SJCRH30 (cell line): Measurements from ENCODE around the gene NSD2. TPM values are rescaled to one million over a fixed set of nuclear protein-coding genes. Genes with fewer than 3 reads are reported as not detected.
"Not testable (repeated sequence)": the region's sequence is repeated elsewhere in the genome, so short reads cannot be mapped to it uniquely, and the experiment has no call there.

Source experiments
- DNase-seq, 2 experiments: peaks; one replicate each; pipeline ENCODE4 v3.0.0-alpha.2; 2015 to 2020
- H3K27ac ChIP-seq: fragments of 250-450 bp; sonication (Bioruptor Pico); 2 replicates; pipeline ENCODE4 v1.5.1; 2020; ENCODE audit warnings: mild to moderate bottlenecking, moderate library complexity
- H3K27me3 ChIP-seq: fragments of 250-450 bp; sonication (Bioruptor Pico); 2 replicates; pipeline ENCODE4 v1.5.1; 2020; ENCODE audit warnings: mild to moderate bottlenecking, moderate library complexity
- H3K36me3 ChIP-seq: fragments of 250-450 bp; sonication (Bioruptor Pico); 2 replicates; pipeline ENCODE4 v1.5.1; 2020; ENCODE audit warnings: mild to moderate bottlenecking, moderate library complexity
- H3K4me1 ChIP-seq: fragments of 250-450 bp; sonication (Bioruptor Pico); 2 replicates; pipeline ENCODE4 v1.5.1; 2020; ENCODE audit warnings: mild to moderate bottlenecking, moderate library complexity
- H3K4me3 ChIP-seq: fragments of 250-450 bp; sonication (Bioruptor Pico); 2 replicates; pipeline ENCODE4 v1.5.1; 2020; ENCODE audit warnings: mild to moderate bottlenecking, moderate library complexity
- H3K9me3 ChIP-seq: fragments of 250-450 bp; sonication (Bioruptor Pico); replicated peaks from 2 replicates; pipeline ENCODE4 v1.5.1; 2020; ENCODE audit warnings: mild to moderate bottlenecking, moderate library complexity
- total RNA-seq: library from RNA; depleted of rRNA; stranded (reverse); fragments of >200 nt; shearing (Covaris generic); gene quantifications from 2 replicates; pipeline ENCODE4 v1.2.3, GENCODE V29; 2014

Gene NSD2
- total RNA-seq, 1 experiment from 2014 or later, result 138 TPM

DNA sequence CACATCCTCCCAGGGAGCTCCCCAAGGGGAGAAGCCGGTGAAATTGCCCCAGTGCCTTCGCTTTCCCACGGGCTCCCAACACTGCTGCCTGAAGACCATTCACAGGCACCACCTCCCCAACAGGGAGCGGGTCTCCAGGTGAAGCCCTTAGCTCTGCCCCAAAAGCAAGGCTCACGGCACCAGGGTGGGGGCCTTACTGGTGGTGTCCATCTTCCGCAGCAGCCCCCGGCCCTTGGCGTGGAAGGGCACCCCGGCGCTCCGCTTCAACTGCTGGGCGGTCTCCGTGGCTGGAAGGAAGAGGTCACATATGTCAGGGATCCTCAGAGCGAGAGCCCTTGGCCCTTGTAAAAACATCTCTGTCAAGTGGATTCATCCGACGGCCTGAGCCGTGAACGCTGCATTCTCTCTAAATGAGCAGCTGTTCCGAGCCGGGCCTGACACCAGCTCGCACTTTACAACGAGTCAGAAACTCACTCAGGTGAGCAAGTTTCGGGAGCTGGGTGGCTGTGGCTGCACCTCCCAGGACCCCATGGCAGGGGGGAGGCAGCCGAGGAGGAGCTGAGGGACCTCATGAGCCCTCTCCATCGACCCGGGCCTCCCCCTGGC lies 116.6 kb downstream of the NSD2 start:
- Histone ChIP-seq H3K27ac (no peak overlapping the region), H3K36me3 (peaks cover 52% of the 10 kb centered on the region), H3K4me3 (no peak overlapping the region), H3K9me3 (no peaks in the 10 kb centered on the region), H3K27me3 (no peaks in the 10 kb centered on the region), H3K4me1 (no peaks in the 10 kb centered on the region)
- no peak for DNase-seq

DNA sequence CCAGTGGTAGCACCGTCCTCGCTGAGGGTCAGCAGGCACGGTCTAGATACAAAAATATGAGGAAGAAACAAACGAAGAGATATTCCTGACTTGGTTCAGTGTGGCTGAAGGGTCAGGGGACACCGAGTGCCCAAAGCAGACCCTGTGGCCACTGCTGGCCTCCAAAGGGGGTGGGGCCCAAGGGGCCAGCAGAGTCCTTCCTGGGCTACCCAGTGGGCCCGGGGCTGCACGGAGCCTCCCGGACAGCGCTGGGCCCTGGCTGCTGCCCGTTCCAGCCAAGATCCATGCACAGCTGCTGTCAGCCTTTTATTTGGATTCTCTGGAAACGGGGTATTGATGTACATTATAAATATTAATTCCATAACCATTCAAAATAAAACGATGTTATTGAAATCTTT lies 117.1 kb downstream of the NSD2 start:
- no peaks in the 10 kb centered on the region for H3K9me3 ChIP-seq

DNA sequence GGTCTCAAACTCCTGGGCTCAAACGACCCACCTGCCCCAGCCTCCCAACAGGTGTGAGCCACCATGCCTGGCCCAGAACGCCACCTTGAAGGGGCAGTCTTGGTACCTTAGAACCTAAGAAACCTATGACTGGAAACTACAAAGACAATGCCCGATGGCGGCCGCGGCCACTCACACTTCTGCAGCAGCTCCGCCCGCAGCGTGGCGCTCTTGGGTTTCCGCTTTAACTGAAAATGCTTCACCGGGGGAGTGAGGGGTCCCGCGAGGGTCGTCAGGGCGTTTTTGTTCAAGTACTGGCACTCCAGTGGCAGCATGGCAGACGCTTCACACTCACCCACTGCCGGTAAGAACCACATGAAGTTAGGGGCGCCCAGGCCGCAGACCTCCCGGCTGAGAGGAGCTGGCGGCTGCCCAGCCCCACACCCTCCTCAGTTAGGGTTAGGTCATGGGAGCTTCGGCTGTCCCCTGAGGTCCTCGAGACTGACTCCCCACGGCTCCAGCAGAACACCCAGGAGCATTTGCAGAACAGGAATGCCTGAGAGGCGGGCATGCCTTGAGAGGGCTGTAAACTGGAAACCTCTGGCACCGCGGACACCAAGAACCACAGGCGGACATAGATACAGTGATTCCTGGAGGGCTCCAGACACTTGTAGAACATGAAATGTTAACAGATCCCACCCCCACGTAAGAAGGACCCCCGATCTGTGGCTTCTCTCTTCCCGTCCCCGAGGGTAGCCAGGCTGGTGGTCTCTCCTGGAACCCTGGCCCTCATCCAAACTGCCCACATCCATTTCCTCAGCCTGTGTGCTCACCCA lies 118.5 kb downstream of the NSD2 start:
- H3K9me3 ChIP-seq, result no peaks in the 10 kb centered on the region
- H3K4me3 ChIP-seq, result no peak overlapping the region
- H3K27me3 ChIP-seq, result no peaks in the 10 kb centered on the region
- no peak for DNase-seq
- no peak overlapping the region for H3K27ac ChIP-seq
- peaks cover 32% of the 10 kb centered on the region for H3K36me3 ChIP-seq
- H3K4me1 ChIP-seq, result no peaks in the 10 kb centered on the region

More for the DNA sequence above, 117.1 kb downstream of the NSD2 start:
- H3K4me3 ChIP-seq, result no peak overlapping the region
- no peaks in the 10 kb centered on the region for H3K27me3 ChIP-seq
- peaks cover 47% of the 10 kb centered on the region for H3K36me3 ChIP-seq
- H3K4me1 ChIP-seq, result no peaks in the 10 kb centered on the region
- no peak overlapping the region for H3K27ac ChIP-seq
- DNase-seq, result no peak

DNA sequence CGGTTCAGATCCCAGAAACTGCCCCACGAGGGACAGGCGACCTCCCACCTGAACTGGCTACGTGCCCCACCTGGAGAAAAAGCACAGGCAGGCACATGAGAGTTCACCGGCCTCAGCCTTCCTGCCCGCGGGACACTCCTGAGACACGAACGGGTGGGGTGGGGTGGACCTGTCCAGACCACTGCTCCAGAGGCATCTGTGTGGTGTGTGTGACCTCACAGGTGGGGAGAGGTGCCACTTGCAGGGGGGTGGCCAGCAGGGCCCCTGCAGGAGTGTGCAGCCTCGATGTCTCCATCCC lies 119.1 kb downstream of the NSD2 start:
- Histone ChIP-seq H3K27ac (no peak overlapping the region), H3K27me3 (no peaks in the 10 kb centered on the region), H3K36me3 (peaks cover 27% of the 10 kb centered on the region), H3K4me3 (no peak overlapping the region), H3K9me3 (no peaks in the 10 kb centered on the region), H3K4me1 (no peaks in the 10 kb centered on the region)
- no peak for DNase-seq

DNA sequence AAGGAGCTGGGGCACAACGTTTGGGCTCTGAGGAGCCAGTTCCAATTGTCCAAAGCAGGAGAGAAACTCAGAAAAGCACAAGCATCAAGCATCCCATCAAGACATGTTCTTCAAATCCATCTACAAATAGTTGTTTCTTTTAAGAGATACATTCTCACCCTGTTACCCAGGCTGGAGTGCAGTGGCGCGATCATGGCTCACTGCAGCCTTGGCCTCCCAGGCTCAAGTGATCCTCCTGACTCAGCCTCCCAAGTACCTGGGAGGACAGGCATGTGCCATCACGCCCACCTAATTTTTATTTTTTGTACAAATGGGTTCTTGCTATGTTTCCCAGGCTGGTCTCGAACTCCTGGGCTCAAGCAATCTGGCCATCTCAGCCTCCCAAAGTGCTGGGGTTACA lies 119.5 kb downstream of the NSD2 start:
- Histone ChIP-seq H3K4me3 (no peak overlapping the region), H3K9me3 (no peaks in the 10 kb centered on the region), H3K27ac (no peak overlapping the region), H3K4me1 (no peaks in the 10 kb centered on the region), H3K27me3 (no peaks in the 10 kb centered on the region), H3K36me3 (peaks cover 23% of the 10 kb centered on the region)
- no peak for DNase-seq

DNA sequence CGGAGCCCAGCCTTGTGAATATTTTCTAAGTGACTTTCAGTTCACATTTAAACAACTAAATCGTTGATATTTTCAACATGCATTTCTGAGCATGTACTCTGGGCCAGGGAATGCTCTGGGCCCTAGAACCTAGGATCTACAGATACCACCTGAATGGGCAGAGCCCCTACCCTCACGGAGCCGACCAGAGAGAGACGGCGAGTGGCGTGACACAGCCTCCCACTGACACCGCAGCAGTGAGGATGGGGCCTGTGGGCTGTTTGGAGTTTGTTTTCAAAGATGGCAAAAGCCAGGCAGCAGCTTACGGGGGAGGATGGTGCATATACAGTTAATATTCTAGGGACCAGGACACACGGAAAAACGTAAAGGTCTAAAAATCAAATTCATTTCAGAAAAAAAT lies 119.9 kb downstream of the NSD2 start:
- Histone ChIP-seq H3K36me3 (peaks cover 19% of the 10 kb centered on the region), H3K4me1 (no peaks in the 10 kb centered on the region), H3K27ac (no peak overlapping the region), H3K27me3 (no peaks in the 10 kb centered on the region), H3K9me3 (no peaks in the 10 kb centered on the region), H3K4me3 (no peak overlapping the region)
- DNase-seq, result no peak

DNA sequence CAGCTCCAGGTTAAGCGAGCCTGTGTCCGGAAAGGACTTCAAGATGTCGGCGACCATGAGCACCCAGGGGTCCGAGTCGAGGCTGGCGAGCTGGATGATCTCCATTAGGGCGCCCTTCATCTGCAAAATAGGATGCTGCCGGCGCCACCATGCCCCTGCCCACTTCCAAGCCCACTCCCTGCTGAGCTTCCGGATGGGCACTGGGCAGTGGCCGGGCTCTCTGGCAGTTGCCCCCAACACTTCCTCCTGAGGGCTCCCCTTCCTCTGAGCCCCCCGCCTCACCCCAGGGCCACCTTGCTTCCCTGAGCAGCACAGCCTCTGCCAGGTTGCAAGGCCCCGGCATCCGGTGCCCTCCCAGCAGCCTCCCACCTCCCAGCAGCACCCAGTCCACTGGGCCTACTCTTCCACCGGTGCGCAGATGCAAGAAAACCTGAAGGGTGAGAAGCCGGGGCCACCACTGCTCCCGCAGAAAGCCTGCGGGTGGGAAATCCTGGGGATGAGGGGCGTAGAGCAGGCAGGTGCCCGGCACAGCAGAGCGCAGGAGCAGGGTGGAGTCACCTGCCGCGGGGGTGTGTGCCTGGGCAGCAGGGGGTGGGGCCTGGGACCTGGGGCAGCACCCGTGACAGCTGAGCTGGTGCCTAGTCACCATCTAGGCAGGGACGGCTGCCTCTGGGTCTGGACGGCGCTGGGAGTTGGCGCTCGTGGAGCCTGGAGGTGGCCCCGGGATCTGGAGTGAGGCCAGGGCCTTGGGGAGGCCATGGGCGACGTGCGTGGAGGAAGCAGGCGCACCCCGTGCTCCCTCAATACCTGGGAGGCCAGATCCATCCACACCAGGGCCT lies 120.6 kb downstream of the NSD2 start:
- H3K27ac ChIP-seq, result no peak overlapping the region
- no peaks in the 10 kb centered on the region for H3K9me3 ChIP-seq
- peaks cover 16% of the 10 kb centered on the region for H3K36me3 ChIP-seq
- DNase-seq, result no peak
- no peak overlapping the region for H3K4me3 ChIP-seq
- H3K4me1 ChIP-seq, result no peaks in the 10 kb centered on the region
- H3K27me3 ChIP-seq, result no peaks in the 10 kb centered on the region

DNA sequence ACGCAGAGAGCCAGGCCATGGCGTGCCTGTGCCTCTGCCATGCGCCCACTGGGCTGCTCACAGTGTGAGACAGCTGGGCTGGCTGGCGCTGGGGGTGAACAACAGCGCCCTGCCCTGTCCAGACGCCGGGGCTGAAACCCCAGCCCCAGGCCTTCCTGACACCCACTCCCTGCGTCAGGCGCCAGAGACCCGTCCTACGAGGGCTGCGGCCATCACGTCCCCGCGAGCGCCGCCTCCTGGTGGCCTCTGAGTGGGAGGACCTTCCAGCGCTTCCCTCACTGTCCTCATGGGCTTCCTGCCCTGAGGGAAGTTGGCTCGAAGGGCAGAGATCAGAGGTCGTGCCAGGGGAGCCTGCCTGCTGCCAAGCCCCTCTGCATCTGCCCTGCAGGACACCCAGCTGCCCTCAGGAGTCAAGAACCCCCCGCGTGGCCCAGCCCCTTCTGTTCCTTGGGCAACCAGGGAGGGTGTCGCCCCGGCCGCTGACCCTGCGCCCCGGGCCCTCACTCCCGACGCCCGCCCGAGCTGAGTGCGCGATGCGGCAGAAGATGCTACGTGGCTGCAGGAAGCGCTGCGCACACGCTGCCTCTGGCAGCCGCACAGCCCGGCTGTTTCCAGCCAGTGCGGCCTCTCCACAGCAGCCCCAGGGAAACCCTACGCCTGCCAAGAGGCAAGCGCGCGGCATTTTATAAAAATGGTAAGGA lies 121.4 kb downstream of the NSD2 start:
- Histone ChIP-seq H3K27ac (no peak overlapping the region), H3K4me3 (no peak overlapping the region), H3K4me1 (no peaks in the 10 kb centered on the region), H3K27me3 (no peaks in the 10 kb centered on the region), H3K36me3 (peaks cover 11% of the 10 kb centered on the region), H3K9me3 (no peaks in the 10 kb centered on the region)
- no peak for DNase-seq

DNA sequence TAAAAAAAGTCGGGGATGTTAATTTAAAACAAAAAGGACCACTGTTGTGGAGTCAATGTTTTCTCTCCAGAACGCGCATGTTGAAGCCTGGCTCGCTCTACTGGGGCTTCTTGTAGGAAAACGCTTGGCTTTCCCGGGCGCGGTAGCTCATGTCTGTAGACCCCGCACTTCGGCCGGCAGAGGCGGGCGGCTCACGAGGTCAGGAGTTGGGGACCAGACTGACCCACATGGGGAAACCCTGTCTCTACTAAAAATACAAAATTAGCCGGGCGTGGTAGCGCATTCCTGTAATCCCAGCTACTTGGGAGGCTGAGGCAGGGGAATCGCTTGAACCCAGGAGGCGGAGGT lies 122.0 kb downstream of the NSD2 start:
- Histone ChIP-seq H3K36me3 (peaks cover 11% of the 10 kb centered on the region), H3K27me3 (no peaks in the 10 kb centered on the region), H3K9me3 (0 out of 2 replicates have a peak, but pooled peaks cover 1% of the 10 kb centered on the region), H3K27ac (no peak overlapping the region), H3K4me3 (no peak overlapping the region), H3K4me1 (no peaks in the 10 kb centered on the region)
- no peak for DNase-seq

DNA sequence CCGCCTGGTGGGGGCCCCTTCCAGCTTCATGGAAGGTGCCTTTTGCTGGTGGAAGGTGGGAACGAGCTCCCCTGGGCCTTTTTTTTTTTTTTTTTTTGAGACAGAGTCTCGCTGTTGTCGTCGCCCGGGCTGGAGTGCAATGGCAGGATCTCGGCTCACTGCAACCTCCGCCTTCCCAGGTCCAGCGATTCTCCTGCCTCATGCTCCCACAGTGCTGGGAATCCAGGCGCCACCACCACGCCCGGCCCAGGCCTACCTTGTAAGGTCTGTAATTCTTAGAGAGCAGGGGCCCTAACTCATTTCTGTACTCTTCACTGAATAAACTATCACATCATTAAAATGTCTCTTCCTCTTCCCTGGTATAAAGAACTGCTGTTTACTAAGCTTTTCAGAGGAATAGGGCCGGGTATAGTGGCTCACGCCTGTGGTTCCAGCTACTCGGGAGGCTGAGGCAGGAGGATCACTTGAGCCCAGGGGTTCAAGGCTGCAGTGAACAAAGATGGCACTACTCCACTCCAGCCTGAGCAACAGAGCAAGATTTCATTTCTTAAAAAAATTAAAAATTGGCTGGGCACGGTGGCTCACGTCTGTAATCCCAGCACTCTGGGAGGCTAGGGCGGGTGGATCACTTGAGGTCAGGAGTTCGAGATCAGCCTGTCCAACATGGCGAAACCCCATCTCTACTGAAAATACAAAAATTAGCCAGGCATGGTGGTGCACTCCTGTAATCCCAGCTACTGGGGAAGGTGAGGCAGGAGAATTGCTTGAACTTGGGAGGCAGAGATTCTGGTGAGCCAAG lies 122.7 kb downstream of the NSD2 start:
- H3K27ac ChIP-seq, H3K9me3 ChIP-seq, H3K4me3 ChIP-seq, H3K27me3 ChIP-seq, DNase-seq, H3K4me1 ChIP-seq: not testable (repeated sequence)
- H3K36me3 ChIP-seq, result peaks cover 11% of the 10 kb centered on the region

DNA sequence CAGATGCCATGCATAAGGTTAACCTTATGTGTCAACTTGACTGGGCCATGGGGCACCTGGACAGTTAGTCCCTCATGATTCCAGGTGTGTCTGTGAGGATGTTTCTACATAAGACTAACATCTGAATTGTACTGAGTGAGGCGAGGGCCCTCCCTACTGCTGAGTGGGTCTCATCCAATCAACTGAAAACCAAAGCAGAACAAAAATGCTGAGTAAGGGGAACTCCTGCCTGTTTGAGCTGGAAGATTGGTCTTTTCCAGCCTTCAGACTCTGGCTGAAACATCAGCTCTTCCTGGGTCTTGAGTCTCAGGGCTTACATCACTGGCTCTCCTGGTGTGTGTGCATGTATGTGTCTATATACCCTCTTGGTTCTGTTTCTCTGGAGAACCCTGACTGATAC lies 123.7 kb downstream of the NSD2 start:
- H3K36me3 ChIP-seq, result peaks cover 5% of the 10 kb centered on the region
- peaks cover 5% of the 10 kb centered on the region; the same call in 1 of the 2 replicates for H3K9me3 ChIP-seq
- H3K27ac ChIP-seq, result no peak overlapping the region
- H3K27me3 ChIP-seq, result no peaks in the 10 kb centered on the region
- H3K4me1 ChIP-seq, result no peaks in the 10 kb centered on the region
- H3K4me3 ChIP-seq, result no peak overlapping the region
- DNase-seq, result no peak

DNA sequence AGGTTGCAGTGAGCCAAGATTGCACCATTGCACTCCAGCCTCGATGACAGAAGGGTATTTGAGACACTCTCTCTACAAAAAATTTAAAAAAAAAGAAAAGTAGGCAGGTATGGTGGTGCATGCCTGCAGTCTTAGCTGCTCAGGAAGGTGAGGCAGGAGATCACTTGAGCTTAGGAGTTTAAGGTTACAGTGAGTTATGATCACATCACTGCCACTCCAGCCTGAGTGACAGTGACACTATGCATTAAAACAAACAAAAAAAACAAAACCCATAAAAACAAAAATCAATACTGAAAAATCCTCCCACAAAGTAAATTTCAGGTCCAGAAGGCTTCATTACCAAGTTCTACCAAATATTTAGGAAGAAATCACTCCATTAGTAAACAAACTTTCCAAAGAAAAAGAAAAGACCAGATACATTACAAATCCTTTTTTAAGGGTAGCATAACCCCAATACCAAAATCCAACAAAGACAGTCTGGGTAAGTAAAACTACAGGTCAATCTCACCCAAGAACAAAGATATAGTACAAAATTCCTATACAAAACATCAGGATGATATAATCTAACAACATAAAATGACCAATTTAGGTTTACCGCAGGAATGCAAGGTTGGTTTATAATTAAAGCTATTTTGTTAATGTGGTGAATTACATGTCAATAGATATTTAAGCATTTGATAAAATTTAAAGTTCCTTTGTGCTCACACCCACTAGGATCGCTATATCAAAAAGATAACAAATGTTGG lies 125.8 kb downstream of the NSD2 start:
- H3K4me3 ChIP-seq, result no peak overlapping the region
- H3K27ac ChIP-seq, result no peak overlapping the region
- no peak for DNase-seq
- H3K36me3 ChIP-seq, result peaks cover 5% of the 10 kb centered on the region; the same call in 1 of the 2 replicates
- H3K9me3 ChIP-seq, result peaks cover 7% of the 10 kb centered on the region; the same call in 1 of the 2 replicates
- no peaks in the 10 kb centered on the region for H3K4me1 ChIP-seq
- H3K27me3 ChIP-seq, result no peaks in the 10 kb centered on the region

DNA sequence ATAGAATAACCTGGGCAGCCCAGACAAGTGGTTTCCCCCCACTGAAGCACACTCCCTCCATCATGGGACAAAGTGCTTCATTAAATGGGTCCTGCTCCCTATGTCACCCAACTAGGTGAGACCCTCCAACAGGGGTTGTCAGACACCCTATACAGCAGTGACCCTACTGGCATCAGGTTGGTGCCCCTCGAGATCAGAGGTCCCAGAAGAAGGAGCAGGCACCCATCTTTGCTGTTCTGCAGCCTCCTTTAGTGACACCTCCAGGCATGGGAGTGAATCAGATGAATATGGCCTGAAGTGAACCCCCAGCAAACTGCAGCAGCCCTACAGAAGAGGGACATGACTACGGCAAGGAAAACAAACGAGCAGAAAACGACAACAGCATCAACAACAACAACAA lies 126.5 kb downstream of the NSD2 start:
- H3K27me3 ChIP-seq, result no peaks in the 10 kb centered on the region
- H3K27ac ChIP-seq, result no peak overlapping the region
- H3K4me3 ChIP-seq, result no peak overlapping the region
- no peaks in the 10 kb centered on the region for H3K4me1 ChIP-seq
- DNase-seq, result no peak
- H3K36me3 ChIP-seq, result peaks cover 5% of the 10 kb centered on the region; the same call in 1 of the 2 replicates
- H3K9me3 ChIP-seq, result peaks cover 7% of the 10 kb centered on the region; the same call in 1 of the 2 replicates
